ENCODE measurements around the gene ARFGAP2.
"Not testable (repeated sequence)": the region's sequence is repeated elsewhere in the genome, so short reads cannot be mapped to it uniquely, and the experiment has no call there.

ARFGAP2 gene

GRCh38 chr11:47176328-47177228, at the start of gene ARFGAP2:
ARFGAP2 (minus strand) TSS chr11:47176879; CDS start chr11:47176853, 26 bp downstream.
- DNase-seq: peak; percentile 84

- DNase-seq: no peak
These were observed 49.1 kb upstream of the ARFGAP2 start for GRCh38 chr11:47225552-47226400.

GRCh38 chr11:47222696-47223095, 46.0 kb upstream of the ARFGAP2 start:
- DNase-seq: no peak

- DNase-seq: no peak
These were observed 43.7 kb upstream of the ARFGAP2 start for GRCh38 chr11:47220401-47220821.

- DNase-seq: no peak
These were observed 39.6 kb upstream of the ARFGAP2 start for GRCh38 chr11:47216121-47216798.

GRCh38 chr11:47215366-47215910, 38.8 kb upstream of the ARFGAP2 start:
- peak; percentile 56 for DNase-seq

GRCh38 chr11:47213950-47214565, 37.4 kb upstream of the ARFGAP2 start:
- DNase-seq: peak; percentile 83

- no peak for DNase-seq
These were observed 36.3 kb upstream of the ARFGAP2 start for GRCh38 chr11:47212938-47213337.

- DNase-seq: no peak
These were observed 31.9 kb upstream of the ARFGAP2 start for GRCh38 chr11:47208628-47209027.

- not testable (repeated sequence) for DNase-seq
These were observed 31.4 kb upstream of the ARFGAP2 start for GRCh38 chr11:47208008-47208552.

GRCh38 chr11:47207459-47207858, 30.8 kb upstream of the ARFGAP2 start:
- DNase-seq: no peak

GRCh38 chr11:47206577-47206976, 29.9 kb upstream of the ARFGAP2 start:
- not testable (repeated sequence) for DNase-seq

- DNase-seq: no peak
These were observed 27.9 kb upstream of the ARFGAP2 start for GRCh38 chr11:47204637-47204989.

- no peak for DNase-seq
These were observed 25.9 kb upstream of the ARFGAP2 start for GRCh38 chr11:47202576-47202975.

- no peak for DNase-seq
These were observed 24.3 kb upstream of the ARFGAP2 start for GRCh38 chr11:47201015-47201414.

GRCh38 chr11:47198161-47198560, 21.5 kb upstream of the ARFGAP2 start:
- not testable (repeated sequence) for DNase-seq

- DNase-seq: no peak
These were observed 15.4 kb upstream of the ARFGAP2 start for GRCh38 chr11:47192111-47192510.

GRCh38 chr11:47191137-47191536, 14.5 kb upstream of the ARFGAP2 start:
- not testable (repeated sequence) for DNase-seq

GRCh38 chr11:47189100-47189834, 12.6 kb upstream of the ARFGAP2 start:
- DNase-seq: no peak

- no peak for DNase-seq
These were observed 11.6 kb upstream of the ARFGAP2 start for GRCh38 chr11:47188259-47188658.

- DNase-seq: no peak
These were observed 11.0 kb upstream of the ARFGAP2 start for GRCh38 chr11:47187723-47188122.
